ENCODE data around the gene EFHD1. TPM values are rescaled to one million over a fixed set of nuclear protein-coding genes. Genes with fewer than 3 reads are reported as not detected.
A peak's percentile ranks its signal among the peaks of the same experiment; 100 is the strongest.
"Not testable (repeated sequence)": the region's sequence is repeated elsewhere in the genome, so short reads cannot be mapped to it uniquely, and the experiment has no call there.

EFHD1 gene
- total RNA-seq, 1 donor from 2014 or later = 26.9 TPM

GRCh38 chr2:232647261-232647660 is 13.9 kb downstream of the EFHD1 start:
- no peak for DNase-seq (ENCODE audit: low read depth)

- no peak for DNase-seq (ENCODE audit: low read depth)
These were observed 15.6 kb downstream of the EFHD1 start for GRCh38 chr2:232649033-232649432.

- no peak for DNase-seq (ENCODE audit: low read depth)
These were observed 19.1 kb downstream of the EFHD1 start for GRCh38 chr2:232652505-232652851.

GRCh38 chr2:232653441-232653840 is 20.0 kb downstream of the EFHD1 start:
- DNase-seq (ENCODE audit: low read depth) = no peak

- DNase-seq (ENCODE audit: low read depth) = peak; percentile 79
These were observed 22.0 kb downstream of the EFHD1 start for GRCh38 chr2:232655392-232655791.

GRCh38 chr2:232658217-232658785 is 24.9 kb downstream of the EFHD1 start:
- DNase-seq (ENCODE audit: low read depth) = no peak

- peak; percentile 92 for DNase-seq (ENCODE audit: low read depth)
These were observed 26.0 kb downstream of the EFHD1 start for GRCh38 chr2:232659359-232659758.

- DNase-seq (ENCODE audit: low read depth) = no peak
These were observed 29.3 kb downstream of the EFHD1 start for GRCh38 chr2:232662486-232663260.

GRCh38 chr2:232666051-232666805 is 32.8 kb downstream of the EFHD1 start:
- no peak for DNase-seq (ENCODE audit: low read depth)

- DNase-seq (ENCODE audit: low read depth) = no peak
These were observed 34.7 kb downstream of the EFHD1 start for GRCh38 chr2:232667989-232668583.

GRCh38 chr2:232668805-232669444 is 35.5 kb downstream of the EFHD1 start:
- DNase-seq (ENCODE audit: low read depth) = no peak

- DNase-seq (ENCODE audit: low read depth) = no peak
These were observed 39.2 kb downstream of the EFHD1 start for GRCh38 chr2:232672588-232672987.

- no peak for DNase-seq (ENCODE audit: low read depth)
These were observed 41.1 kb downstream of the EFHD1 start for GRCh38 chr2:232674491-232674890.

GRCh38 chr2:232675381-232675780 is 42.0 kb downstream of the EFHD1 start:
- no peak for DNase-seq (ENCODE audit: low read depth)

- DNase-seq (ENCODE audit: low read depth) = no peak
These were observed 46.6 kb downstream of the EFHD1 start for GRCh38 chr2:232680006-232680405.

- DNase-seq (ENCODE audit: low read depth) = no peak
These were observed 48.1 kb downstream of the EFHD1 start for GRCh38 chr2:232681527-232681926.

- DNase-seq (ENCODE audit: low read depth) = no peak
These were observed 50.0 kb downstream of the EFHD1 start for GRCh38 chr2:232683368-232683767.

GRCh38 chr2:232685391-232685790 is 52.0 kb downstream of the EFHD1 start:
- not testable (repeated sequence) for DNase-seq (ENCODE audit: low read depth)

- no peak for DNase-seq (ENCODE audit: low read depth)
These were observed 54.2 kb downstream of the EFHD1 start for GRCh38 chr2:232687382-232688160.

GRCh38 chr2:232688201-232688600 is 54.8 kb downstream of the EFHD1 start:
- DNase-seq (ENCODE audit: low read depth) = no peak
